Vagina (tissue), 2 donors: ENCODE data around the gene E2F8.

Source experiments
- CTCF ChIP-seq, 3 experiments: fragments of 450-650 bp in 2 of 3; fragments of 200-600 bp in 1 of 3; sonication (generic) in 1 of 3; IDR thresholded peaks; one replicate each; pipeline ENCODE4 v1.5.1; 2017 to 2019; ENCODE audit warnings: antibody characterized with exemption in 3 of 3, mild to moderate bottlenecking in 2 of 3, moderate library complexity in 2 of 3
- POLR2A ChIP-seq, 2 donors: fragments of 450-650 bp; IDR thresholded peaks; one replicate each; pipeline ENCODE4 v1.6.1; 2017; ENCODE audit warnings: antibody characterized with exemption in 2 of 2, mild to moderate bottlenecking in 2 of 2, moderate library complexity in 2 of 2

GRCh38 chr11:19259487-19260345, 19.0 kb upstream of the E2F8 start:
- TF ChIP-seq CTCF (IDR thresholded peaks at IDR 0.05), result peak; percentile 58 to 77 (median 76)
- TF ChIP-seq POLR2A (IDR thresholded peaks at IDR 0.05), result no peak
